Measurements from ENCODE around the gene LRRC56.
A peak's percentile ranks its signal among the peaks of the same experiment; 100 is the strongest.

The LRRC56 gene

DNA sequence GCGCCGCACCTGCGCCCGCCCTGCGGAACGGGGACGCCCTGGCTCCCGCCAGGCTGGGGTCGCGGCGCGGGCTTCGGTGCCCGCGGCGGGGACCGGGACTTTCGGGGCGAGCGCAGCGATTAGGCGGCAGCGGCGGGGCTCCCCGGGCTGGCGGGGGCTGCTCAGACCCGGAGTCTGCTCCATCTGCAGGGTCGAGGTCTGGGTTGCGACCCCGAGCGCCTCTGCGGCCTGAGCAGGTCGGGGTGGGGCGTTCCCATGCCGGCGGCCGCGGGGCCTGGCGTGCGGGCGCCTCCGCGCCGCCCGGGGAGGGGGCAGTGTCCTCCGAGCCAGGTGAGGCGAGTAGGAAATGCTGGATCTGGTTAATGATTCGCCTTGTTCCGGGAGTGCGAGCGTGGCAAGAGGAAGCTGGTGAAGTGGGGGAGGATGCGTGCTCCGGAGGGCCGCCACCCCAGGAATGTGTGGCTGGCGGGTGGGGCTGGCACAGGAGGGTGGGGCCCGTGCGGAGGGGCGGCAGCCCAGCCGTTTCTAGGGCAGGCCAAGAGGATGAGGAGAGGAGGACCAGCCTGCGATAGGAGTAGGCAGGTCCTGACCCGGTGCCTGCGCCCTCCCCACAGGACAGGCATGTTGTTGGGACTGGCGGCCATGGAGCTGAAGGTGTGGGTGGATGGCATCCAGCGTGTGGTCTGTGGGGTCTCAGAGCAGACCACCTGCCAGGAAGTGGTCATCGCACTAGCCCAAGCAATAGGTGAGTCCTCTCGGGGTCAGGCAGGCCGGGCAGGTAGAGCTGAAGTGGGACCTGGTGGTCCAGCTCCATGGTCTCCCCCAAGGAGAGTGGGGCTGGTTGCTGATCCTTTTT lies 24.0 kb downstream of the LRRC56 start:
- DNase-seq: peak; percentile 79

DNA sequence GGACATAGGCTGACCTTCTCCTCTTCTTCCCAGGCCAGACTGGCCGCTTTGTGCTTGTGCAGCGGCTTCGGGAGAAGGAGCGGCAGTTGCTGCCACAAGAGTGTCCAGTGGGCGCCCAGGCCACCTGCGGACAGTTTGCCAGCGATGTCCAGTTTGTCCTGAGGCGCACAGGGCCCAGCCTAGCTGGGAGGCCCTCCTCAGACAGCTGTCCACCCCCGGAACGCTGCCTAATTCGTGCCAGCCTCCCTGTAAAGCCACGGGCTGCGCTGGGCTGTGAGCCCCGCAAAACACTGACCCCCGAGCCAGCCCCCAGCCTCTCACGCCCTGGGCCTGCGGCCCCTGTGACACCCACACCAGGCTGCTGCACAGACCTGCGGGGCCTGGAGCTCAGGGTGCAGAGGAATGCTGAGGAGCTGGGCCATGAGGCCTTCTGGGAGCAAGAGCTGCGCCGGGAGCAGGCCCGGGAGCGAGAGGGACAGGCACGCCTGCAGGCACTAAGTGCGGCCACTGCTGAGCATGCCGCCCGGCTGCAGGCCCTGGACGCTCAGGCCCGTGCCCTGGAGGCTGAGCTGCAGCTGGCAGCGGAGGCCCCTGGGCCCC lies 24.8 kb downstream of the LRRC56 start:
- DNase-seq: no peak

GRCh38 chr11:563066-563811 lies 25.9 kb downstream of the LRRC56 start:
- no peak for DNase-seq

DNA sequence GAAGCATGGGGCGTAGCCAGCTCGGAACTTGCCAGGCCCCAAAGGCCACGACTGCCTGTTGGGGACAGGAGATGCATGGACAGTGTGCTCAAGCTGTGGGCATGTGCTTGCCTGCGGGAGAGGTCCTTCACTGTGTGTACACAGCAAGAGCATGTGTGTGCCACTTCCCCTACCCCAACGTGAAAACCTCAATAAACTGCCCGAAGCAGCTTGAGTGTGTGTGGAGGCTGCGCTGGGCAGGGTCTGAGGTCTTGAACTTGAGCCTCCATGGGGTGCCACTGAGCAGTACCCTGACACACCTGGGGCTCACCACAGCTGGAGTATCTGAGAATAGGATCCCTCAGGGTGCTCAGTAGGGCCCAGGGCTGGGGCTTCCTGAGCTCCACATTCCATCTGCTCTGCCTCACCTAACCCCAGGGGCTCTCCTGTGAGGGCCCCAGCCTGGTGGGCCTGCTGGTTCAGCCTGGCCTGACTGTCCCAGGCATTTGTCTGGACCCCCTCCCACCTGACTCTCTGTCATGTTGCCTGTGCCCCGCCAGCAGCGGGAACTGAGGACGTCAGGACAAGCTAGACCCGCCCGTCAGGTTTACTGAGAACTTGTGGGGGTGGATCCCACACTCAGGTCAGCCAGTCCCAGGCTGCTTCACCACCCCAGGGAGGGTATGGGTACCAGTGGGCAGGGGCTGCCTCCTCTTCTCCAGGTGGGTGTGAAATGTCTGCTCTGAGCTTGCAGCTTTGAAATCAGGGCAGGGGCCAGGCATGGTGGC lies 26.7 kb downstream of the LRRC56 start:
- no peak for DNase-seq

- no peak for DNase-seq
These were observed 28.7 kb downstream of the LRRC56 start for GRCh38 chr11:565921-566509.

GRCh38 chr11:567011-567628 lies 29.8 kb downstream of the LRRC56 start:
- no peak for DNase-seq

GRCh38 chr11:567629-568292 lies 30.4 kb downstream of the LRRC56 start:
- DNase-seq: no peak

DNA sequence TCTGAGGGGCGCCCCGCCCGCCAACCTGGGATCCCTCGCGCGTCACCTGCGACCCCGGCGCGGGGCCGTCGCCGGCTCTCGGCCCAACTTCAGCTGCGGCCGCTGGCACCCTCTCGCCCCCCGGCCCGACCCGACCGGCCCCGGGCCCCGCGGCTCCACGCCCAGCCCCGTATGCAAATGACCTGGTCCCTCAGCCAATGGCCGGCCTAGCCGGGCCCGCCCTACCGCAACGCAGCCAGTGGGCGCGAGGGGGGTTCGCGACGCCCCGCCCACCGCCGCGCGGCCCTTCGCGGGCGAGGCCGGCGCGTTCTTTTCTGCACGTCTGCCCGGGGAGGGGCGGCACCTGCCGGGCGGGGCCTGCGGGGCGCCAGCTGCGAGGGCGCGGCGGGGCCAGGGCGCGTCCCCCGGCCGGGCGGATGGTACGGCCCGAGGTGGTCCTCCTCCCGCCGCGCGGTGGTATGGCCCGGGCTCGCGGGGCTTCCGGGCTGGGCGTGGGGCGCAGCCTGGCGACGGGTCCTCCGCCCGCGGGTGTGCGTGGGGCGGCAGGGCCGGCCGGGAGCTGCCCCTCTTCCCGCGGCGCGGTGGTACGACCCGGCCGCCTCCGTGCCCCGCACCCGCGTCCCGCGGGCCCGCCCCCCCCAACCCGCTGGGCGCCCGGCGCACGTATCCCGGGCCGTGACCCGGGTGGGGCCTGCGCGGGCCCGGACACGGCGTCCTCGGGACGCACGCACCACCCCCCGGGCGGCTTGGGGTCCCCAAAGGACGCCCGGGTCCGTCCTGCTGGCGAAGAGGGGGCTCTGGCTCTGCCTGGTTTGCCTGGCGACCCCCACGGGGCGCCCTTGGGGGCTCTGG lies 31.2 kb downstream of the LRRC56 start:
- DNase-seq: peak; percentile 96

- DNase-seq: no peak
These were observed 32.0 kb downstream of the LRRC56 start for GRCh38 chr11:569158-569885.

DNA sequence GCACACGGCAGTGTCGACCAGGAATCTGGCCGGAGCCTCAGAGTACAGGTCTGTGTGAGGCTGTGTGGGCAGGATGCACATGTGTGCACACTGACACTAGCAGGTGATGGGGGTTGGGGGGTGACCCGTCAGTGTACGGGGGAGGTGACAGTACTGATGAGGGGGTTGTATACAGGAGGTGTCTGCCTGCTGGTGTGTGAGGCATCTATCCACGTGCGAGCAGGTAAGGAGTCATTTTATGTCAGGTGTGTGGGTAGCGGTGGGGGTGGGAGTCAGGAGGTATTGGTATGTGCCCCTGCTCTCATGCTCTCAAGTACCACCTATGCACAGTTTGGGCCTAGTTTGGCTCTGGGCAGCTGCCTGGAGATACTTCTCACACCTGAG lies 34.5 kb downstream of the LRRC56 start:
- DNase-seq: no peak

DNA sequence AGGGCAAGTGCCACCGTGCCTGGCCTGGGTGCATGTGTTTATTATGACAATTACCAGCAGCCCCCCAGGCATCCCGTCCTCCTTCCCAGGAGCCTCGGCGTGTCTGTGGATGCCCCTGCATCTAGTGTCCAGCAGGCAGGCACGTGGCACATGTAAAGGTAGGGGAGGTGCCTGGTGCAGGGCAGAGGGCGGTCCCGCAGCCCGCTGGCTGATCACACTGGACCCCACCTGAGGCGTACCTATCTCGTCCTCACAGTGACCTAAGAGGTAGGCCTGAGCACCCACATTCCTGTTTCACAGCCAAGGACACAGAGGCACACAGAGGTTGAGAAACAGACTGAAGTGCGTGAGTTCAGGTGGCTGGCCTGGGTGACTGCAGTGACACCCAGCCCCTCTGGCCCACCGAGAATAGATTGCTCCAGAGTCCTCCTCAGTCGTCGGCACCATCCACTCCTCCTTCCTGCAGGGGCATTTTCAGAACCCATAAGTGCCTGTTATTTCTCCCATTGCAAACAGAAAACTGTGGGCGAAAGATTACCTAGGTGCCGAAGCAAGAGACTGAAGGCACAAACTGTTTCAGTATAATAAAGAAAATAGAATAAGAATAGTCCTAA lies 35.9 kb downstream of the LRRC56 start:
- no peak for DNase-seq

DNA sequence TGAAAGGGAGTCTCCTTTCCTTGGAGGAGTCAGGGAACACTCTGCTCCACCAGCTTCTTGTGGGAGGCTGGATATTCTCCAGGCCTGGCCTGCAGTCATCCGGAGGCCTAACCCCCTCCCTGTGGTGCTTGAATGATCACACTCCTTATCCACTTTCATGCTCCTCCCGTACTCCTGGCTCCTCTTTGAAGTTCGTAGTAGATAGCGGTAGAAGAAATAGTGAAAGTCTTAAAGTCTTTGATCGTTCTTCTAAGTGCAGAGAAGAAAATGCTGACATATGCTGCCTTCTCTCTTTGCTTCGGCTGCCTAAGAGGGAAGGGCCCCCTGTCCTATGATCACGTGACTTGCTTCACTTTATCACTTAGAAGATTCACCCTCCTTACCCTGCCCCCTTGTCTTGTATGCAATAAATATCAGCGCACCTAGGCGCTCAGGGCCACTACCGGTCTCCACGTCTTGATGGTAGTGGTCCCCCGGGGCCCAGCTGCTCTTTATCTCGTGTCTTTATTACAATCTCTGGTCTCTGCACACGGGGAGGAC lies 36.8 kb downstream of the LRRC56 start:
- peak; percentile 45 for DNase-seq

- no peak for DNase-seq
These were observed 37.4 kb downstream of the LRRC56 start for GRCh38 chr11:574632-575312.

- DNase-seq: no peak
These were observed 38.1 kb downstream of the LRRC56 start for GRCh38 chr11:575313-575995.

- DNase-seq: peak; percentile 97
These were observed 38.9 kb downstream of the LRRC56 start, which contains the start of gene PHRF1 for GRCh38 chr11:575996-576768. Gene PHRF1 (plus strand): TSS chr11:576470. CDS start chr11:581513, 5,043 bp downstream.

GRCh38 chr11:576811-577610 lies 39.7 kb downstream of the LRRC56 start:
- DNase-seq: no peak
